Epithelial cell of esophagus (primary cell): ENCODE data around the gene ATP11A.

Experiments
- DNase-seq: peaks from one replicate; pipeline ENCODE4 v3.0.0; 2010; ENCODE audit warnings: low read depth
- H3K4me3 ChIP-seq: 2 replicates; pipeline ENCODE4 v1.5.1; 2011; ENCODE audit warnings: mild to moderate bottlenecking, low read length, control low read depth
- TF ChIP-seq, protein P1 (sequence below): IDR thresholded peaks from 2 replicates; pipeline ENCODE4 v1.5.1; 2011; ENCODE audit warnings: low read depth, mild to moderate bottlenecking, low read length, control low read depth, inconsistent platforms; ENCODE audit not compliant: insufficient read depth; ENCODE audit errors: missing control alignments

Gene ATP11A

DNA sequence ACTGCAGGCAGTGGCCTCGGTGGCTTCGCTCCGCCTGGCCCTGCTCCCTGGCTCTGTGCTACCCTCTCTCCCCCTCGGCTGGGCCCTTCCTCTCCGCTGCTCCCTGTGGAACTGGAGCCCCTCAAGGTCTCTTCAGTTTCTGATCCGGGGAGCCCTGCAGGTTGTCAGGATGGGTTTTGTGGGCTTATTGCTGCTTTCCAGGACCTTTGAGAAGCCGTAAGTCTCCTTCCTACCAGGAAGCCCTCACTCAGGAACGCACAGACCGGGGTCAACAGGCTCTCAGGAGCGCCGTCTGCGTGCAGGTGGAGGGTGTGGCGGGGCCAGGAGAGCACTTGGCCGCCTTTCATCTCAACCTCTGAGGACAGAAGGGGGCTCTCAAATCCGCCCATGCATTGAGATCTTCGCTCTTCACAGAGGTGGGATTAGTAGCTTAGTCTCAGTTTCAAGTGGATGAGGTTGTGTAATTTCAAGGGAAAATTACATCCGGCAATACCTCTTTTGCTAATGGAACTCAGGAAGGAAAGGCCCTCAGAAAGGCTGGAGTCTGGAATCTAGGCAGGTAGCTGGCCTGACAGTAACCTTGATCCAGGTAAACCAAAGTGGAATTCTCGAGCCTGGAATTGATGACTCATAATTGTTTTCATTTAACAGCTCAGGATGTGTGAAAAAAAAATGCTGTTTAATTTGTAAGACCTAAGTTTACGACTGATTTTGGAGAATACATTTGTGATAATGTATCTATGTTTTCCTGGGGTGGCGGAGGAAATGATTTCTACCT lies 102.0 kb downstream of the ATP11A start:
- H3K4me3 ChIP-seq, result no peak overlapping the region
- TF ChIP-seq, protein P1, sequence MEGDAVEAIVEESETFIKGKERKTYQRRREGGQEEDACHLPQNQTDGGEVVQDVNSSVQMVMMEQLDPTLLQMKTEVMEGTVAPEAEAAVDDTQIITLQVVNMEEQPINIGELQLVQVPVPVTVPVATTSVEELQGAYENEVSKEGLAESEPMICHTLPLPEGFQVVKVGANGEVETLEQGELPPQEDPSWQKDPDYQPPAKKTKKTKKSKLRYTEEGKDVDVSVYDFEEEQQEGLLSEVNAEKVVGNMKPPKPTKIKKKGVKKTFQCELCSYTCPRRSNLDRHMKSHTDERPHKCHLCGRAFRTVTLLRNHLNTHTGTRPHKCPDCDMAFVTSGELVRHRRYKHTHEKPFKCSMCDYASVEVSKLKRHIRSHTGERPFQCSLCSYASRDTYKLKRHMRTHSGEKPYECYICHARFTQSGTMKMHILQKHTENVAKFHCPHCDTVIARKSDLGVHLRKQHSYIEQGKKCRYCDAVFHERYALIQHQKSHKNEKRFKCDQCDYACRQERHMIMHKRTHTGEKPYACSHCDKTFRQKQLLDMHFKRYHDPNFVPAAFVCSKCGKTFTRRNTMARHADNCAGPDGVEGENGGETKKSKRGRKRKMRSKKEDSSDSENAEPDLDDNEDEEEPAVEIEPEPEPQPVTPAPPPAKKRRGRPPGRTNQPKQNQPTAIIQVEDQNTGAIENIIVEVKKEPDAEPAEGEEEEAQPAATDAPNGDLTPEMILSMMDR, result no peak
- DNase-seq, result peak; percentile 21

DNA sequence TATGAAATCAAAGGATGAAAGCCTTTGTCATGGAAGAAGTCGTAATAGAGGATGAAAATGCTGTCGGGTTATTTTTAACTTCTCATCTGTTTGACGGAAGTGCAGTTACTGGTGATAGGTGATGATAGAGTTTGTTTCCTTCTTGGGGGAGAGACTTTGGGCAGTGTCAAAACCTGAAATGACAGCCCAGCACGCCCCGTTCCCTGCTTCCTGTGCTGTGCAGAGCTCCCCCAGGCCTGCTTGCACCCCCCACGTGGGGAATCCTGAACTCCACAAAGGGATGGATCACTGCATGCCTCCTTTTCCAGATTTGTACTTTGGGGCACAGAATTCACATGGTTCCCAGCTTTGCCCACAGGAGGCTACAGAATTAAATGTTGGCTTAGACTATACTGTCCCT lies 102.7 kb downstream of the ATP11A start:
- TF ChIP-seq, protein P1, result no peak
- H3K4me3 ChIP-seq, result no peak overlapping the region
- no peak for DNase-seq

DNA sequence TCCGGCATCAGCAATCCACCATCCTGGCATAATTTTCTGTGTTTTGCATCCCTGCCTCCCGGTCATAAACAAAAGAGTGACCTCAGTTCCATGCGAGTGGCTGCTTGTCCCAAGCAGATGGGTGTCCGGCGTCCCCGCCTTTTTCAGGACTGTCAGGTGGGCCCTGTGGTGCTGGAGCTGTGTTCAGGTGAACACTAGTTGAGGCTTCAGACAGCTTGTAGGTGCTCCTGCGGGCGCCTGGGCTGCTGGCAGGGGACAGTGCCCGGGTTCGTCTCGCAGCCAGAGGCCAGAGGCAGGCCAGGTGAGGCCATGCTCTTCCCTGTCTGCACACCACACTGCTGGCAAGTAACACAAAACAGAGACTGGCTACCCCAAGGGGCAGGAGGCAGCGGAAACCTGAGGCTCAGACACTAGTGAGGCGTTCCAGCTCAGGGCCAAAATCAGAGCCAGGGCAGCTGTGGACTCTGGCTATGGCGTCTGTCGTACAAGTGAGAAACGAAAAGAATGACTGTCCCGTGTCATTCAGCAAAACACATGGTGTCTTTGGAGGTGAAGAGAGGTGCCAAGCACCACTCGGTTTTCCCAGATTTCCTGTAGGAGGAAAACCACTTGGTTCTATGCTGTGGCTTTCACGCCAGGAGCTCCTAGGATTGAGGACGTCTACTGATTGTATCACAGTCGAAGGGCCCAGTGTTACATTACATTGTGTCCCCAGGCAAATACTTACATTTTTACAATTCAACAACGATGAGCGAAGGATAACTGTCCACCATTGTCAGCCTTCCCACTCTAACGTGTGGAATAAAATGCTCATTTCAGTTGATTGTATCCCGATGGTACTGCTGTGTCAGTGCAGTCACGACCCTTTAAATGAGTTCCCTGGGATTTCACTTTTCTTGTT lies 104.0 kb downstream of the ATP11A start:
- TF ChIP-seq, protein P1, result no peak
- no peak overlapping the region for H3K4me3 ChIP-seq
- no peak for DNase-seq

DNA sequence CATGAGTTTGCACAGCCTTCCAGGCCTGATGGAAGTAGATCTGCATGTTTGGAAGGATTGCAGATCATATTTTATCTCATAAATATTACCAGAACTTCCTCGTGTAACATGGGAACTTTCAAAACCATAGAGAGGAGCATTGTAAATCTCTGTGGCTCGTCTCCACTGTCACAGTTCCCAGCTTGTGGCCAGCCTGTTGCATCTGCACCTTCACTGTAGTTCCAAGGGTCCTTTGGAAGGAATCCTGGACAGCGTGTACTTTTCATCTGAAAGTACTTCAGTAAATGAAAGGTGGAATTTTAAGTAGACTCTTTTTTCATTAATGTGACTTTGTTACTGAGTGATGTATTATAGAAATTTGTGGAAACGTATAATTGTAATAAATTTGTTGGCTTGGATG lies 105.4 kb downstream of the ATP11A start:
- no peak overlapping the region for H3K4me3 ChIP-seq
- DNase-seq, result no peak
- TF ChIP-seq, protein P1, result no peak

DNA sequence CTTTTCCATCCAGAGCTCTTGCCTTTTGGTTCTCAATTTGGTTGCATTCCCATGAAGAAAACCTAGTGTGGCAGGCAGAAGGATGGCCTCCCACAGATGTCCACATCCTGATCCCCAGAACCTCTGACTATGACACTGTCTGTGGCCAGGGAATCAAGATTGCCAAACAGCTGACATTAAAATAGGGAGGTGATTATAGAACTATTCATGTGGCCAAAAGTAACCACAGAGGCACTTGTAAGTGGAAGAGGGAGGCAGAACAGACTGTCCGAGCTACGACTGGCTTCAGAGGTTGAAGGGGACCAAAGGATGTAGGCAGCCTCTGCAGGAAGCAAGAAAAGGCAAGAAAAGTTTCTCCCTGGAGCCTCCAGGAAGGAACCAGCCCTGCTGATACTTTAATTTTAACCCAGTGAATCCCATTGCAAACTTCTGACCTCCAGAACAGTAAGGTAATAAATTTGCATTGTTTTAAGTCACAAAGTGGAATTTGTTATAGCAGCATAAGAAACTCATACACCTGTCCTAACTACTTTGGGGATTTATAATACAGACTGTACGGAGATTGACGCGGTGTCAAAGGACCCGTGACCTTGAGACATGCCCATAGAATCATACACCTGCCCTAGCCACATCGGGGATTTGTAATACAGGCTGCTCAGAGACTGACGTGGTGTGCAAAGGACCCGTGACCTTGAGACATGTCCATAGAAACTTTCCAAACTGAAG lies 106.5 kb downstream of the ATP11A start:
- H3K4me3 ChIP-seq, result no peak overlapping the region
- DNase-seq, result no peak
- TF ChIP-seq, protein P1, result no peak

DNA sequence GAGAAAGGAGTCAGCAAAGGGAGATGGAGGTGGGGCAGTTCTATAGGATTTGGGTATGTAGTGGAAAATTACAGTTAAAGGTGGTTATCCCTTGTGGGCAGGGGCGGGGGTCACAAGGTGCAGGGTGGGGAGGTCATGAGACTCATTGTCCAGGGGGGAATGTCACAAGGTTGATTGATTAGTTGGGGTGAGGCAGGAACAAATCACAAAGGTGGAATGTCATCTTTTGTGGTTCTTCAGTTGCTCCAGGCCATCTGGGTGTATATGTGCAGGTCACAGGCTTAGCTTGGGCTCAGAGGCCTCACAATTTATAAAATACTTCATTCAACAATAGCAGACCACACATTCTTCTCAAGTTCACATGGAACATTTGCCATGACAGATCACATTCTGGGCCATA lies 109.6 kb downstream of the ATP11A start:
- DNase-seq, result no peak
- H3K4me3 ChIP-seq, result no peak overlapping the region
- TF ChIP-seq, protein P1, result no peak
